Esophagus squamous epithelium (tissue), 5 donors: ENCODE data around the gene RARA. TPM values are rescaled to one million over a fixed set of nuclear protein-coding genes. Genes with fewer than 3 reads are reported as not detected.
"Not testable (repeated sequence)": the region's sequence is repeated elsewhere in the genome, so short reads cannot be mapped to it uniquely, and the experiment has no call there.

Experiments
- DNase-seq: peaks from one replicate; lab custom pipeline; 2025; lab: John Stamatoyannopoulos, UW
- H3K27ac ChIP-seq, 4 donors: fragments of 200-600 bp; sonication (generic); one replicate each; pipeline ENCODE4 v1.5.1; 2016 to 2019; ENCODE audit warnings: mild to moderate bottlenecking in 1 of 4
- H3K27me3 ChIP-seq, 4 donors: fragments of 200-600 bp; sonication (generic); 1 replicate in 3 of 4; 2 replicates in 1 of 4; pipeline versions ENCODE4 v1.5.1 to v1.6.0; 2017 to 2021; ENCODE audit warnings: antibody characterized with exemption in 1 of 4
- H3K36me3 ChIP-seq, 3 donors: fragments of 200-600 bp; sonication (generic); one replicate each; pipeline ENCODE4 v1.5.1; 2016 to 2019
- H3K4me1 ChIP-seq, 3 donors: fragments of 200-600 bp; sonication (generic); one replicate each; pipeline ENCODE4 v1.5.1; 2017 to 2019
- H3K4me3 ChIP-seq, 4 donors: fragments of 200-600 bp; sonication (generic); 1 replicate in 3 of 4; 2 replicates in 1 of 4; pipeline ENCODE4 v1.5.1; 2016 to 2019; ENCODE audit warnings: mild to moderate bottlenecking in 2 of 4, moderate library complexity in 1 of 4
- H3K9me3 ChIP-seq, 3 donors: fragments of 200-600 bp; sonication (generic); one replicate each; pipeline ENCODE4 v1.5.1; 2016 to 2019
- POLR2A ChIP-seq, 4 donors: fragments of 450-650 bp; IDR thresholded peaks; one replicate each; pipeline ENCODE4 v1.6.1; 2017; ENCODE audit warnings: antibody characterized with exemption in 4 of 4, mild to moderate bottlenecking in 4 of 4, moderate library complexity in 3 of 4
- WGBS, 2 donors: methylation state at CpG; one replicate each; pipeline ENCODE4 v1.1.5; 2018; 5-methylcytosine and 5-hydroxymethylcytosine counted together
- intact Hi-C: fragments of 100-400 bp; cut with DNase I; formaldehyde crosslinking; loops from one replicate; pipeline ENCODE4 v1.15.0; 2022
- total RNA-seq, 4 donors: library from RNA; depleted of rRNA; stranded (reverse); fragments of >200 nt; gene quantifications; one replicate each; pipeline ENCODE4 v1.1.0, GENCODE V29; 2016
- TF ChIP-seq, protein P1 (sequence below), 6 experiments: fragments of 450-650 bp in 4 of 6; fragments of 200-600 bp in 2 of 6; sonication (generic) in 2 of 6; IDR thresholded peaks; one replicate each; pipeline ENCODE4 v1.5.1; 2016 to 2019; ENCODE audit warnings: antibody characterized with exemption in 6 of 6, mild to moderate bottlenecking in 4 of 6, moderate library complexity in 4 of 6
- donor health status: DM: yes; HTN: yes; CAD: no.

RARA gene
- total RNA-seq, 4 donors from 2014 or later: 6.7 to 14.2 (median 10.8) TPM

DNA sequence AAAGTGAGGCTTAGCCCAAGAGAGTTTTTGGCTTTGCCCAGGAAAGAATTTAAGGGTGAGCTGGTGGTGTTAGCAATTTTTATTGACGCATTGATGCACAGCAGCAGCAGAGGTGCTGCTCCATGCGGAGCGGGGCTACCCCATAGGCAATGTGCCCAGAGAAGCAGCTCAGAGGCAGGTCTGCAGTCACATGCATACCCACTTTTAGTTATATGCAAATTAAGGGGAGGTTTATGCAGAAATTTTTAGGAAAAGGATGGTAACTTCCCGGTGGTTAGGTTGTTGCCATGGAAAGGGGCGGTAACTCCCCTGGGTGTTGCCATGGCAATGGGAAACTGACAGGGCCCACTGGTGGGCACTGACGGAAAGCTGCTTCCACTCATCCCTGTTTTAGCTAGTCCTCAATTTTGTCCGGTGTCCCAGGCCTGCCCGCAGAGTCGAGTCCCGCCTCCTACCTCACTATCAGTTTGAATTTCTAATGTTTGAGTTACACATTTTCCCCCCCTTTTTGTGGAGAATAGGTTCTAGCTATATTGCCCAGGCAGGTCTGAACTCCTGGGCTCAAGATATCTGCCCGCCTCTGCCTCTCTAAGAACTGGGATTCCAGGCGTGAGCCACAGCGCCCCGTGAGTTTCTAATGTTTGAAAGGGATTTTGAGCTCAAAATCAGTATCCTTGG, 66.0 kb downstream of the RARA start:
- TF ChIP-seq POLR2A (IDR thresholded peaks at IDR 0.05): no peak
- TF ChIP-seq, protein P1, sequence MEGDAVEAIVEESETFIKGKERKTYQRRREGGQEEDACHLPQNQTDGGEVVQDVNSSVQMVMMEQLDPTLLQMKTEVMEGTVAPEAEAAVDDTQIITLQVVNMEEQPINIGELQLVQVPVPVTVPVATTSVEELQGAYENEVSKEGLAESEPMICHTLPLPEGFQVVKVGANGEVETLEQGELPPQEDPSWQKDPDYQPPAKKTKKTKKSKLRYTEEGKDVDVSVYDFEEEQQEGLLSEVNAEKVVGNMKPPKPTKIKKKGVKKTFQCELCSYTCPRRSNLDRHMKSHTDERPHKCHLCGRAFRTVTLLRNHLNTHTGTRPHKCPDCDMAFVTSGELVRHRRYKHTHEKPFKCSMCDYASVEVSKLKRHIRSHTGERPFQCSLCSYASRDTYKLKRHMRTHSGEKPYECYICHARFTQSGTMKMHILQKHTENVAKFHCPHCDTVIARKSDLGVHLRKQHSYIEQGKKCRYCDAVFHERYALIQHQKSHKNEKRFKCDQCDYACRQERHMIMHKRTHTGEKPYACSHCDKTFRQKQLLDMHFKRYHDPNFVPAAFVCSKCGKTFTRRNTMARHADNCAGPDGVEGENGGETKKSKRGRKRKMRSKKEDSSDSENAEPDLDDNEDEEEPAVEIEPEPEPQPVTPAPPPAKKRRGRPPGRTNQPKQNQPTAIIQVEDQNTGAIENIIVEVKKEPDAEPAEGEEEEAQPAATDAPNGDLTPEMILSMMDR (IDR thresholded peaks at IDR 0.05): no peak
- intact Hi-C loops: no loop called here
- no peaks in the 10 kb centered on the region for H3K36me3 ChIP-seq

DNA sequence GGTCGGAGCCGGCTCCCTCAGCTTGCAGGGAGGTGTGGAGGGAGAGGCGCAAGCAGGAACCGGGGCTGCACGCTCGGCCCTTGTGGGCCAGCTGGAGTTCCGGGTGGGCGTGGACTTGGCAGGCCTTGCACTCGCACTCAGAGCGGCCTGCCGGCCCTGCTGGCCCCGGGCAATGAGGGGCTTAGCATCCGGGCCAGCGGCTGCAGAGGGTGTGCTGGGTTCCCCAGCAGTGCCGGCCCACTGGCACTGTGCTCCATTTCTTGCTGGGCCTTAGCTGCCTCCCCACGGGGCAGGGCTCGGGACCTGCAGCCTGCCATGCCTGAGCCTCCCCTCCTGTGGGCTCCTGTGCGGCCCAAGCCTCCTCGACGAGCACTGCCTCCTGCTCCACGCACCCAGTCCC, 66.8 kb downstream of the RARA start:
- WGBS, 2 donors: no CpG with 5 or more reads among the region's 21 CpGs
- H3K4me1 ChIP-seq, intact Hi-C loops, DNase-seq, H3K27me3 ChIP-seq, H3K9me3 ChIP-seq, H3K4me3 ChIP-seq, H3K27ac ChIP-seq, H3K36me3 ChIP-seq: not testable (repeated sequence)

More for the DNA sequence above, 66.0 kb downstream of the RARA start:
- no peak for DNase-seq
- no peaks in the 10 kb centered on the region for H3K9me3 ChIP-seq
- no peak overlapping the region for H3K4me3 ChIP-seq
- H3K27me3 ChIP-seq: no peaks in the 10 kb centered on the region
- no peak overlapping the region for H3K27ac ChIP-seq
- peaks cover 0 to 5% (median 0%) of the 10 kb centered on the region in 3 donors for H3K4me1 ChIP-seq
- WGBS, 2 donors: 81 to 91% methylated on average over 10 to 11 of the region's 14 CpGs

DNA sequence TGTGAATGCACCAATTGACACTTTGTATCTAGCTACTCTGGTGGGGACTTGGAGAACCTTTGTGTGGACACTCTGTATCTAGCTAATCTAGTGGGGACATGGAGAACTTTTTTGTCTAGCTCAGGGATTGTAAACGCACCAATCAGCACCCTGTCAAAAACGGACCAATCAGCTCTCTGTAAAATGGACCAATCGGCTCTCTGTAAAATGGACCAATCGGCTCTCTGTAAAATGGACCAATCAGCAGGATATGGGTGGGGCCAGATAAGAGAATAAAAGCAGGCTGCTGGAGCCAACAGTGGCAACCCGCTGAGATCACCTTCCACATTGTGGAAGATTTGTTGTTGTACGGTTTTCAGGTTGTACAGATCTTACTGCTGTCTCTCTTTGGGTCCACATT, 67.6 kb downstream of the RARA start:
- H3K4me1 ChIP-seq, H3K9me3 ChIP-seq, H3K27ac ChIP-seq, H3K4me3 ChIP-seq, intact Hi-C loops, H3K27me3 ChIP-seq, H3K36me3 ChIP-seq, DNase-seq: not testable (repeated sequence)
- WGBS, 2 donors: 78 to 81% methylated on average over 6 of the region's 6 CpGs

DNA sequence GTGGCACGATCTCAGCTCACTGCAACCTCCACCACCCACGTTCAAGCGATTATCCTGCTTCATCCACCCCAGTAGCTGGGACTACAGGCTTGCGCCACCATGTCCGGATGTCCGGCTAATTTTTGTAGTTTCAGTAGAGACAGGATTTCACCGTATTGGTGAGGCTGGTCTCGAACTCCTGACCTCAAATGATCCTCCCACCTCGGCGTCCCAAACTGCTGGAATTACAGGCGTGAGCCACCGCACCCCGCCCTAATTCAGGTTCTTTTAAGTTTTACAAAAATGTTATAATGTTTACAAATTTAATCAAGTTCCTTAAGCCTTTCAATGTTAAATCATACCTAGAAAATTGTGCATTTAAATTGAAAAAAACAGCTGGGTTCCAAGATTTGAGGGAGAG, 68.9 kb downstream of the RARA start:
- Histone ChIP-seq H3K36me3 (no peaks in the 10 kb centered on the region), H3K4me1 (no peaks in the 10 kb centered on the region), H3K4me3 (no peak overlapping the region), H3K9me3 (no peaks in the 10 kb centered on the region), H3K27me3 (no peaks in the 10 kb centered on the region), H3K27ac (no peak overlapping the region)
- DNase-seq: no peak
- no peak for TF ChIP-seq POLR2A (IDR thresholded peaks at IDR 0.05)
- TF ChIP-seq, protein P1 (IDR thresholded peaks at IDR 0.05): no peak
- WGBS, 2 donors: 82 to 83% methylated on average over 9 to 12 of the region's 13 CpGs
- intact Hi-C loops: no loop called here

DNA sequence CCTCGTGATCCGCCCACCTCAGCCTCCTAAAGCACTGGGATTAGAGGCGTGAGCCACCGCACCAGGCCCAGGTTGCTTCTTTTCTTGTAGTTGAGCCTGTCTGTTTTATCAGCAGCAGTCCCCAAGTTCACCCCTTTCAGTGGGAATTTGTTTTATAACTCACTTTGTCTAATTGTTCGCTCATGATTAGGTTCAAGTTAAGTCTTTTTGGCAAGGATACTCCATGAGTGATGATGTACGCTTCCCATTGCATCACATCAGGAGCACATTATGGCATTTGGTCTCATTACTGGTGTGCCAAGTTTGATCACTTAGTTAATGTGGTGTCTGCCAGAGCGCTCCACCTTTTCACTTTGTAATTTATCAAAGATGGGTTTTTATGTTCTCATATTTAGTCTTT, 70.0 kb downstream of the RARA start:
- H3K36me3 ChIP-seq: no peaks in the 10 kb centered on the region
- no peaks in the 10 kb centered on the region for H3K27me3 ChIP-seq
- intact Hi-C loops: no loop called here
- TF ChIP-seq POLR2A (IDR thresholded peaks at IDR 0.05): no peak
- TF ChIP-seq, protein P1 (IDR thresholded peaks at IDR 0.05): no peak
- H3K4me3 ChIP-seq: no peak overlapping the region
- DNase-seq: no peak
- no peak overlapping the region for H3K27ac ChIP-seq
- H3K9me3 ChIP-seq: no peaks in the 10 kb centered on the region
- 81 to 84% methylated on average over 7 of the region's 7 CpGs for WGBS, 2 donors
- H3K4me1 ChIP-seq: no peaks in the 10 kb centered on the region

DNA sequence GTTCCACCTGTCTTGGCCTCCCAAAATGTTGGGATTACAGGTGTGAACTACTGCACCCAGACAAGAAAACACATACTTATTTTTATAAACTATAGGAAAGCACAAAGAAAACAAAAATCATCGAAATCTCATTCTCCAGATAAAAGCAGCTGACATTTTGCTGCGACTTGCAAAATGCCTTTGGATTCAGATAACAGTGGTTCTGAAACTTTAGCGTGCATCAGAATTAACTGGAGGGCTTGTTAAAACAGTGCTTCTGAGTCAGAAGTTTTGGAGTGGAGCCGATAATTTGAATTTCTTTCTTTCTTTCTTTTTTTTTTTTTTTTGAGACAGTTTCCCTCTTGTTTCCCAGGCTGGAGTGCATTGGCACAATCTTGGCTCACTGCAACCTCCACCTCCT, 73.3 kb downstream of the RARA start:
- WGBS, 2 donors: 31 to 53% methylated on average over 4 of the region's 4 CpGs
- no peaks in the 10 kb centered on the region for H3K9me3 ChIP-seq

DNA sequence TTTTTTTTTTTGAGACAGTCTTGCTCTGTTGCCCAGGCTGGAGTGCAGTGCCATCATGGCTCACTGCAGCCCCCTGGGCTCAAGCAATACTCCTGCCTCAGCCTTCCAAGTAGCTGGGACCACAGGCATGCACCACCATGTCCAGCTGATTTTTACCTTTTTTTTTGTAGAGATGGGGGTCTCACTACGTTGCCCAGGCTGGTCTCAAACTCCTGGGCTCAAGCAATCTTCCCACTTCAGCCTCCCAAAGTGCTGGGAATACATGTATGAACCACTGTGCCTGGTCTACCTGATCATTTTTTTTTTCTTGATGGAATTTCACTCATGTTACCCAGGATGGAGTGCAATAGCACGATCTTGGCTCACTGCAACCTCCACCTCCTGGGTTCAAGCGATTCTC, 77.6 kb downstream of the RARA start:
- H3K27me3 ChIP-seq, H3K4me1 ChIP-seq: not testable (repeated sequence)

More for the DNA sequence above, 73.3 kb downstream of the RARA start:
- no peaks in the 10 kb centered on the region for H3K36me3 ChIP-seq
- H3K4me3 ChIP-seq: no peak overlapping the region
- H3K27ac ChIP-seq: no peak overlapping the region
- DNase-seq: no peak
- H3K4me1 ChIP-seq: no peaks in the 10 kb centered on the region
- intact Hi-C loops: no loop called here
- H3K27me3 ChIP-seq: no peaks in the 10 kb centered on the region
- TF ChIP-seq POLR2A (IDR thresholded peaks at IDR 0.05): no peak
- TF ChIP-seq, protein P1 (IDR thresholded peaks at IDR 0.05): no peak

More for the DNA sequence above, 77.6 kb downstream of the RARA start:
- DNase-seq, H3K4me3 ChIP-seq, H3K9me3 ChIP-seq, intact Hi-C loops, H3K36me3 ChIP-seq, H3K27ac ChIP-seq: not testable (repeated sequence)
- WGBS, 2 donors: 88 to 97% methylated on average over 1 to 3 of the region's 3 CpGs
